Stomach (tissue), 4 donors: ENCODE results near the gene HS6ST3.

Experiments
- CTCF ChIP-seq, 7 experiments: fragments of 450-650 bp in 4 of 7; fragments of 200-600 bp in 3 of 7; sonication (generic) in 3 of 7; IDR thresholded peaks; one replicate each; pipeline ENCODE4 v1.5.1; 2016 to 2019; ENCODE audit warnings: antibody characterized with exemption in 7 of 7, control low read depth in 2 of 7, mild to moderate bottlenecking in 1 of 7
- EP300 ChIP-seq: sonication (generic); formaldehyde crosslinking; IDR thresholded peaks from one replicate; pipeline ENCODE4 v1.6.1; 2017; ENCODE audit warnings: antibody characterized with exemption
- POLR2A ChIP-seq, 4 donors: fragments of 450-650 bp; IDR thresholded peaks; one replicate each; pipeline ENCODE4 v1.6.1; 2016; ENCODE audit warnings: antibody characterized with exemption in 4 of 4, control low read depth in 2 of 4, mild to moderate bottlenecking in 1 of 4, moderate library complexity in 1 of 4

- TF ChIP-seq CTCF (IDR thresholded peaks at IDR 0.05) (no peak), POLR2A (IDR thresholded peaks at IDR 0.05) (no peak), EP300 (no peak)
Measured at GRCh38 chr13:96811049-96811448, 721.1 kb downstream of the HS6ST3 start.
